ENCODE results near the gene WBP1L.
"Not testable (repeated sequence)": the region's sequence is repeated elsewhere in the genome, so short reads cannot be mapped to it uniquely, and the experiment has no call there.

WBP1L gene

DNA sequence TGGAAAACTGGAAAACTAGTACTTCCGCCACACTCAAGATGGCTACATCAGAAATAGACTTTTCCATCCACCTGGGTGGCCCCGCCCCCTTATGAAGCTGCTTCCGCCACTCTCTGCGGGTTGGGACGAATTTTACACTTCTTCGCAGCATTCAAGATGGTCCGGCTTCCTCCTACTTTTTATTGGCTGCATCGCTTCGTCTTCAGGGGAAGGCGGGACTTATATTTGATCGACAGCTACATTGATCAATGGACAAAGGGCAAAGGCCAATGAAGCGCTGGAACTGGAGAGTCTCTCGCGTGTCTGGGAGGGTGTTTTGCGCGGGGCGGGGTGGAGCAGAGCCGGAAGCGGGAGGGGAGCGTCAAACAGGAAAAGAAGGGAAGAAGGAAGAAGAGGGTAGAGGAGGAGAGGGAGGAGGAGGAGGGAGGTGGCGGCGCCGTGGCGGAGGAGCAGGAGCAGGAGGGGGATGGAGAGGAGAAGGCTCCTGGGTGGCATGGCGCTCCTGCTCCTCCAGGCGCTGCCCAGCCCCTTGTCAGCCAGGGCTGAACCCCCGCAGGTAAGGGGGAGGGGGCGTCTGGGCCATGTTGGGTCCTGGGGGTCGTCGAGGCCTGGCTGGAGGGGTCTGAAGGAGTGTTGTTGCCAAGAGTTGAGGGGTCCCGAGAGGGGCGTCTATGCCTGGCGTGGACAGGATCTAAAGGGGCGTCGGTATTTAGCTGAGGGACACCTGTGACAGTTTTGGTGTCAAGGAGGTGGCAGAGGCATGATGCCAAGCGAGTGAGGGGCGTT is at the start of gene WBP1L:
Gene WBP1L (plus strand): TSS at position 361 of the 786 bp plus-strand sequence. CDS start 106 bp downstream, at position 467.
- peak; percentile 99 for DNase-seq

DNA sequence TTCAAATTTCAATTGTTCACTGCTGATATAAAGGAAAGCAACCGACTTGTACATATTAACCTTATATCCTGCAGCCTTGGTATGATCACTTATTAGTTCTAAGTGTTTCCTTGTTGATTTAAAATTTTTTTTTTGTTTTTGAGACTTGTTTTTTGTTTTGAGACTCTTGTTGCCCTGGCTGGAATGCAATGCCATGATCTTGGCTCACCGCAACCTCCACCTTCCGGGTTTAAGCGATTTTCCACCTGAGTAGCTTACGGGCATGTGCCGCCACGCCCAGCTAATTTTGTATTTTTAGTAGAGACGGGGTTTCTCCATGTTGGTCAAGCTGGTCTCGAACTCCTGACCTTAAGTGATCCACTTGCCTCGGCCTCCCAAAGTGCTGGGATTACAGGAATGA is 48.3 kb upstream of the WBP1L start:
- DNase-seq: not testable (repeated sequence)

DNA sequence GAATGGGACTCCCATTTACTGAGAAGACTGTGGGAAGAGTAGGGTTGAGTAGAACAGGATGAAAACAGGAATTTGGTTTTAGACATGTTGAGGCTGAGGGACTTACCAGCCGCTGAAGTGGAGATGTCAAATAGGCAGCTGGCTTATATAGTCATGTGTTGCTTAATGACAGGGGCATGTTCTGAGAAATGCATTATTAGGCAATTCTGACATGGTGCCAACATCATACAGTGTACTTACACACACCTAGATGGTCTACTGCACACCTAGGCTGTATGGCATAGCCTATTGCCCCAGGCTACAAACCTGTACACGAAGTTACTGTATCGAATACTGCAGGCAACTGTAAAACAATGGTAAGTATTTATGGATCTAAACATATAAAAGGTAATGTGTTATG is 47.0 kb upstream of the WBP1L start:
- DNase-seq: no peak

DNA sequence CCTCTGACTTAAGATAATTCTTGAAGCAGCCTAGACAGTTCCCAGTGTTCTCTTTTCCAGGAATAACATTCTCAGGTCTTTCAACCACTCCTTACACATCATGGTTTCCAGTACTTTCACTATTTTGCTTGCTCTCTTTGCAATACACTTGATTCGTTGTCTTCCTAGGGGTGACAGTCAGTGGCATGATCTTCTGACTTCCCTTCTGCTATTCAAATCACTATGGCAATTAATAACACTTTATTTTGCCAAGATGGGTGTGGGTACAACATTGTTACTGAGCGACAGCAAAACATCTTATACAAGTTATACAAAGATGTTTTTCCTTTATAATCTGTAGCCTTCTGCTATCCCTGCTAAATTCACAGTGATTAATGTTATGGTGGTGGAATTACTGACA is 44.9 kb upstream of the WBP1L start:
- no peak for DNase-seq

DNA sequence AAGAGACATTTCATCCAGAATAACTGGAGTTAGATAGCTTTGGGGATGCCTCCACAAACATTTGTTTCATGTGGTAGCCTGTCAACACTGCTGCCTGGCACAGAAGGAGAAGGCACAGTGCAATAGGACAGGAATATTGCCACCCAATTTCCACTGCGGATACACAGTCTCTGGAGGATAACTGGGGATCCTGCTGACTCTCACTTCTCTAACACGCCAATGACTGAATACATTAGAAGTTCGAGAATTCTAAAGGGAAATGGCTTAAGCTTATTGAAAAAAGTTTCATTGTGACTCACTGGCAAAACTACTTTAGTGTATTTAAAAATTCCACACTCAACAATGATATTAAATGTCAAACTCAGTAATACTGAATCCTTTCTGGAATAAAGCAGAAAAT is 42.5 kb upstream of the WBP1L start:
- no peak for DNase-seq

DNA sequence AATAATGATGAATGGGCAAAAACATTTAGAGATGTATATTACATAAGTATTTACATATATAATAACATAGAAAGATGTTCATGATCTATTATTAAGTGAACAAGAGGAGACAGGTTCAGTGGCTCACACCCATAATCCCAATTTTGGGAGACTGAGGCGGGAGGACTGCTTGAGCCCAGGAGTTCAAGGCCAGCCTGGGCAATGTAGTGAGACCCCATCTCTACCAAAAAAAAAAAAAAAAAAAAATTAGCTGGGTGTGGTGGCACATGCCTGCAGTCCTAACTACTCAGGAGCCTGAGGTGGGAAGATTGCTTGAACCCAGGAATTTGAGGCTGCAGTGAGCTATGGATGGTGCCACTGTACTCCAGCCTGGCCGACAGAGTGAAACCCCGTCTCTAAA is 42.0 kb upstream of the WBP1L start:
- no peak for DNase-seq

DNA sequence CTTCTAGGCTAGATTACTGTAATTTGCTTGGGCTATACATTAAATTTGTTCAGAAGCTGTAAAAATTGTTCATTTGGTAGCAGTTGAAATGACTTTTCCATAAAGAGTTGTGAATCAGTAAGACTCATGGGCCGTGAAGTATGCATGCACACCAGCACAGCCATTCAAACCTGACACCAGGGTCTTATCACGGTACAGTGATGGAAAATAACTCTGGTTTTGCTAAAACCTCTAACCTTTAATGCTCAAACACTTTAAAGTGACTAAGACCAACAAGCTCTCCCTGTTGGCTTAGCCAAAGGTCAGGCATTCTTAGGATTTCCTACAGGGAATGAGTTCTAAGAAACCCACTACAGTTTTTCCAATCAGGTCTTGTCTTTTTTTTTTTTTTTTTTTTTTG is 41.0 kb upstream of the WBP1L start:
- DNase-seq: no peak

DNA sequence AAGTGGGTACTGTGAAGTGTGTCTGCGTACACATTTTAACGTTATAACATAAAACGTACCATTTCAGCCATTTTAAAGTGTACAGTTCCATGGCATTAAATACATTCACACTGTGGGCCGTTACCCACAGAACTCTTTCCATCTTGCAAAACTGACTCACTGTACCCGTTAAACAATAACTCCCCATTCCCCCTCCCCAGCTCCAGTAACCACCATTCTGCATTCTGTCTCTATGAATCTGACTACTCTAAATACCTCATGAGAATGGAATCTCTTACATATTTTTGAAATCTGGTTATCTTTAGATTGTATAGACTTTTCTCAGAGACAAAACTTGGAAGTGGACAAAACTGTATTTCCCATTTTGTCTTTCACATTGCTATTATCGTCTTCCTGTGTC is 38.8 kb upstream of the WBP1L start:
- no peak for DNase-seq

DNA sequence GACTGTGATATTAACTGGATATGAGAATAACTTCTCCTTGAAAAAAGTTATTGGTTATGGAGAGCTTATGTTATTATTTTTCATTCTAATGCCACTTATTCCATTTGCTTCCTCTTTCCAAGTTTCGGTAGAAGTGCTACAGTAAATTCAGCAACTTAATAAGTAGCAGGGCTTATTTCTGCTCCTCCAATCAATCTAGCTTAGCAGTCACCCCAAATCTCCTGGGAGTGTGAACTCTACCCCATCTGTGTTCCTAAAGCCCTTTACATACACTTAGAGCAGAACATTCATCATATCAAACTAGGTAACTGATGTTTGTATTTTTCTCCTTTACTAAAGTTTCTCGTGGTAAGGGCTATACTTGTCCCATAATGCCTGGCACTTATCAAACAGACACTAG is 38.2 kb upstream of the WBP1L start:
- no peak for DNase-seq

DNA sequence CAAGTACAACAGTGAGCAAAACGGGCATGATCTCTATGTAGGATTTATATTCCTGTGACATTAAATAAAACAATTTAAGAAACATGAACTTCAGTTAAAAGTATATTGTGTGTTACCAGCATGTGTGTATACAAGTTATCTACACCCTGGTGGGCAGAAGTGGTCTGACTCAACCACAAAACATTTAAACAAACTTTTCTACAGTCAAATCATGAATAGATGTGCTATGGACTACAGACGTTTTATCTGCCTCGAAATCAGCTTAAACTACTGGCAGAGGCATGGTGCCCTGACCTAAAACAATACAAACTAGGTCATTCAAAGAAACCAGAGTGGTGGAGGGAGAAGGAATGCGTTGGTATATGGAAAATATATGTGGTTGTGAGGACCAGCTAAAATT is 33.1 kb upstream of the WBP1L start:
- peak; percentile 92 for DNase-seq

DNA sequence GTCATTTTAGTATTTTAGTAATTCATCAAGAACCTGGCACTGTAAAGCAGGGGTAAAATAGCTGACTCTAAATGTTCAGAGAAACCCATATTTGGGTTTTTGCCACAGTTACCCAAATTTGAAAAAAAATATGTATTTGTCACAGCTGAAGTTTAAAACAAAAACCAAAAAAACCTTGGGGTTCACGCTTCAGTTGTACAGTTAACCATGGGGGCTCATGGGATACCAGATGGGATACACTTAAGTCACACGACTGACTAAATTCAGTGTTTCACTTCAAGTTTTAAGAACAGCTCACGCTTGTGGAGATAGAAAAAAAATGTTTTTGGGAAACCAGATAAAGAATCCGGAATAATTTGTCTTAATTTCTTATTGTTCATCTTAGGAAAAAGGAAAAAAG is 31.7 kb upstream of the WBP1L start:
- DNase-seq: peak; percentile 71

DNA sequence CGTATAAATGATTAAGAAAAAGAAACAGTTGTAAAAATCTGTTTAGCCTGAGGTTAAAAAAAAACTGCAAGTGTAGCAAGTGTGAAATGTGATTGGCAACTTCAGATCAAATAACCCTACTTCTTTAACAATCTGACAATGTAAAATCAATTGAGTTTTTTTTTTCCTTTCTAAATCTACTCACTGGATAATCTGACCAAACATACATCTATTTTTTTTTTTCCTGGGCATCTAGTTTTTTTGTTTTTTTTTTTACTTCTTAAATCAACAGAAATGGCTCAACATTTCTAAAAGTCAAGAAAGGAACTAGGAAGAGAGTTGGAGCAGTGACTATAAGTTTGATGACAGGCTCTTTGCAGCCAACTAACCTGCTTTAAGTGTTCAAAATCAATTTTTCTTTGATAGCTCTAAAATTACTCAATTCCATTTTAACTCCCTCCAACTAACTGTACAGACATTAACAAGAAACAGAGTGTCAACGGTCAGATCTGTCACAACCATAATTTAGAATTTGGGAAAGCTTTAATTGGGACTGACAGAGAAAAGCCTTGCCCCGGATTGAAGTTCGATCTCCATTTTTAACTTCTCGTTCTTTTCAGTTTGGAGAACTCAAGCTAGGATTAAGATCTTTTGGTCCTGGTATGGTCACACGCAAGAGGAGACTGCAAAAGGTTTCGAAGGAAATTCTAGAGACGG is 30.8 kb upstream of the WBP1L start:
- no peak for DNase-seq

DNA sequence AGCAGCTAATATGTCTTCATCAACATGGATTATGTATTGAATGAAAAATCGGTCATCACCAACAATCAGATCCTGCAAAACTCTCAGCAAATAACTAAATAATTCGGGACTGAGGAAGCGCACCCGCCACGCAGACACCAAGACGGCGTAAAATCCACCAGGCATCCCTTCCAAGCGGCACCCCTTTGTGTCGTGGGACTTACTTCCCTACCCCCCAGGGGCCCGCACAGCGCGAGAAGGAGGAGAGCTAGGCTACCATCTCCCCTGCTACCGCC is 30.3 kb upstream of the WBP1L start:
- no peak for DNase-seq

DNA sequence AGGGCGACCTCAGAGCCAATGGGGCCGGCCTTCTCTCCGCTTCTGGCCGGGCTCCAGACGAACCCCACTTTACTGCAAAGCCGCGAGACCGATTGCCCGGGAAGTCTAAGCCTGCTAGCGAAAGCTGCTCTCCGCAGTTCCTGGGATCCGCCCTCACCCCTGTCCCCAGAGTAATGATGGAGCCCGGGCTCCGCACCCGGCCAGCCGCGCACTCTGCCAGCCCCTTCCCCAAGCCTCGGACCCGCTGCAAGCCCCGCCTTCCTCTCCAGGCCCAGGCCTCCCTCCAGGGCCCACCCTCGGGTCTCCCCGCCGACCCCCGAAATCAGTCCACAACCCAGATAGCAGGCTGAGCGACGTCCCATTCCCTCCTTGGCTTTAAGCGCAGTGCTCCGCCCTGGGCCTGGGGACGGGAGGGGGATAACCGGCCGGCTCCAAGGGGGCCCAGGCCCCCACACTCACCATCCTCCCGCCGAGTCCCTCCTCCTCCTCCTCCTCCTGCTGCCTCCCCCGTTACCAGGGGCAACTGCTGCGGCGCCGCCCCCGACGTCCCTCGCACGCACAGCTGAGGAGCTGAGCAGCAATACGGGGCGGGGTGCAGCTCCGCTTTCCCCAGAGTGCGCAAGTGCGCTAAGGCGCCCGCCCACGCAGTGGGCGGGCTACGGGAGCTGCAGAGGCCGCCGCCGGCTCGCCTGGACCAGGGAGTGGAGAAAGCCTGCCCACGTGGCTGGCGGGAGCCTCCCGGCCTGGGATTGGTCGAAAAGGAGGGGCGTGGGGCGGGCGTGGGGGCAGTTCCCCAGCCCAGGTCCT is 29.7 kb upstream of the WBP1L start, which contains the start of gene ARL3:
Gene ARL3 (minus strand): TSS at position 584 of the 807 bp plus-strand sequence. CDS start 122 bp downstream, at position 462.
- peak; percentile 99 for DNase-seq

DNA sequence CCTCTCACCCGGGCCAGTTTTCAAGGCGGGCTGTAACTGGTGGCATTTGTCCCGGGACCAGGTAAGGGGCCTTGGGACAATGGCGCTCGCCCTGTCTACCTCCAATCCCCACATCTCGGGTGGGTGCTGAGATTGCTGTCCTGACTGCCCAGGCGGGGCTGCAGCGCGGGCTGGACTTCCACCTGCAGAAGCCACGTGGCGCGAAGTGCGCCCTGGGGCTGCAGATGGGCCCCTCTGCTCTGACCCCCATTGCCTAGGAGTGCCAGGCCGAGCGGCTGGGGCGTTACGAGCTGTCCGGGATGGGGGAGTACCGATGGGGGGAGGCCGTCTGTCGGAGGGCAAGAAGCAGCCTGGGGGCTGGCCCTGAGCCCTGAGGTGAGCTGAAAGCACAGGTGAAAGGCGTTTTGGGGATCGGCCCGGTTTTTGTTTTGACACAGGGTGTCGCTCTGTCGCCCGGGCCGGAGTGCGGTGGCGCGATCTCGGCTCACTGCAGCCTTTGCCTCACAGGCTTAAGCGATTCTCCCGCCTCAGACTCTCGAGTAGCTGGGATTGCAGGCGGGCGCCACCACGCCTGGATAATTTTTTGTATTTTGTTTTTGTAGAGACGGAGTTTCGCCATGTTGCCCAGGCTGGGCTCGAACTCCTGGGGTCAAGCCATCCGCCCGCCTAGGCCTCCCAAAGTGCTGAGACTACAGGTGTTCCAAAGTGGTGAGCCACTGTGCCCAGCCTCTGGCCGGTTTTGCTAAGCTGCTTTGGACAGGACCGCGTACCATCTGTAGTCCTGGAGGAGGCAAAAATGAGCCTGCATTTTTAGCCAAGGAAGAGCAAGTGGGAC is 28.9 kb upstream of the WBP1L start, which contains the start of gene SFXN2:
Gene SFXN2 (plus strand): TSS at position 16 of the 835 bp plus-strand sequence. CDS start 12,001 bp downstream, outside the sequence.
- peak; percentile 71 for DNase-seq

DNA sequence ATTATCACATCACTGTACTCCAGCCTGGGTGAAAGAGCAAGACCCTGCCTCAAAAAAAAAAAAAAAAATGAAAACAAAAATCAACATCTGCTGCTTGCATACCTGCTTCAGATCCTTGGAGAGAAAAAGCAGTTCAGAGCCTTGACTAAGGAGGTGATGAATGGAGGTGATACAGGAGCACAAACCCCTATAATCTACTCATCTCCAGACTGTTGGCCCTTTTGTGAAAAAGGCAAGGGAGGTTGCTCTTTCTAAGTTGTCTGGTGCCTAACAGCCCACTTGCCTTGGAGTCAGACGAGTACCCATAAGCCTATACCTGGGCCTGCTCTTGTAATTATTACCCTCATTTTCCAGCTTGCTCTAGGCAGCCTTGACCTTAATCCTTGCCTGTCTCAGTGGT is 27.9 kb upstream of the WBP1L start:
- DNase-seq: no peak

DNA sequence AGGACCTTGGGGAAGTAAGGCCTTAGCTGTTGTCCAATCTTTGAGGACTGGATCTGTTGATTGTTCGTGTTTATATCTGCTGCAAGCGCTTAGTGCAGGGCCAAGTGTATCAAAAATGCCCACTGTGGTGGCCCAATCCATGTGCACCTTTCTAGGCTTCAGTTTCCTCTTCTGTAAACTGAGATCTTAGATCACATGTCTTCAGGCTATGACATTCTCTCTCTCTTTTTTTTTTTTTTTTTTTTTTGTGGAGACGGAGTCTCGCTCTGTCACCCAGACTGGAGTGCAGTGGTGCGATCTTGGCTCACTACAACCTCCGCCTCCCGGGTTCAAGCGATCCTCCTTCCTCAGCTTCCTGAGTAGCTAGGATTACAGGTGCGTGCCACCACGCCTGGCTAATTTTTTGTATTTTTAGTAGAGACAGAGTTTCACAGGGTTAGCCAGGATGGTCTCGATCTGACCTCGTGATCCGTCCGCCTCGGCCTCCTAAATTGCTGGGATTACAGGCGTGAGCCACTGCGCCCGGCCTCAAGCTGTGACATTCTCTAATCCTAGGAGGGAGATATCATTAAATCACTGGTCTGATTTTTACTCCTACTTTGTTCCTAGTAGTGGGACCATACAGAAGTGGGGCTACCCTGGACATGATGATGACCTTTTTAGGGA is 26.7 kb upstream of the WBP1L start:
- not testable (repeated sequence) for DNase-seq

DNA sequence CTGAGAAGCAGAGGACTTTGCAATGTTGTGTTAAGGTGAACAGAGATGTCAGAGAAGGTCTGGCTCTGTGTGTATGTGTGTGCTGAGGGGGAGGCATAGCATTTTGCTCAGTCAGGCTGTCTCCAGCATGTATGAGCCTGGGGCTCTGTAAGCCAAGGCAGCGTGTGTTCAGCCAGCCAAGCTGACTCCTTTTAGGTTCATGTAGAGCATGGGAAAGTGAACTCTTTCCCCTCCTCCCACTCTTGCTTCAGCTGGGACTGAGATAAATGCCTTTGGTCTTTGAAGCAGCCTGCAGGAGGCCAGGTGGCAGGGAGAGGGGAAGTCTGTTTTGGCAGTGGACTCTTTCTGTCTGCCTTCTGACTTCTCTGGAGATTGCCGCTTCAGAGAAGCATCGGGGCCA is 25.5 kb upstream of the WBP1L start:
- DNase-seq: no peak

DNA sequence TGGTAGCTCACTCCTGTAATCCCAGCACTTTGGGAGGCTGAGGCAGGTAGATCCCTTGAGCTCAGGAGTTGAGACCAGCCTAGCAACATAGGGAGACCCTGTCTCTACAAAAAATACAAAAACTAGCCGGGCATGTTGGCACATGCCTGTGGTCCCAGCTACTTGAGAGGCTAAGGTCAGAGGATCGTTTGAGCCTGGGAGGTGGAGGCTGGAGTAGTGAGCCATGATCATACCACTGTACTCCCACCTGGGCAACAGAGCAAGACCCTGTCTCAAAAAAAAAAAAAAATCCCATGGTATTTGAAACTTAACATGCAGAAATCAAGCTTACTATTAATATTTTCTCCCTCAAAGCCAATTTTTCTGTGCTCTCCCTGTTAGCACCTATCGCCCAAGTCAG is 23.4 kb upstream of the WBP1L start:
- DNase-seq: no peak

DNA sequence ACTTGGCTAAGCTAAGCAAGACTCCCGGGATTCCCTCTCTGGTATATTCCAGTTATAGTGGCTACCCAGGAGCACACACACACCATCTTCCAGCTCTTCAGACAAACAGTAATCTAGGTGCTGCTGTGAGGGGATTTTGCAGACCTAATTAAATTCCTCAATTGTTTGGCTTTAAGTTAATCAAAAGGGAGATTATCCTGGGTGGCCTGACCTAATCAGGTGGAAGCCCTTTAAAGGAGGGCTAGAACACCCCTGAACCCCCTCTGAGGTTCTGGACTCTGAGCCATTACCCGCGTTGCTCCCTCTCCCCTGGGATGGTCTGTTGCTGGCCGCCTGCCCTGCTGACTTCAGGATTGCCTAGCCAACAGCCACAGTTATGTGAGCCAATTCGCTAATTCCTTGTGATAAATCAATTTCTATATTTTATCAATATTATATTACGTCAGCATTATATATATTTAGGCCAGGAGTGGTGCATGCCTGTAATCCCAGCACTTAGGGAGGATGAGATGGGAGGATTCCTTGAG is 22.9 kb upstream of the WBP1L start:
- DNase-seq: no peak

DNA sequence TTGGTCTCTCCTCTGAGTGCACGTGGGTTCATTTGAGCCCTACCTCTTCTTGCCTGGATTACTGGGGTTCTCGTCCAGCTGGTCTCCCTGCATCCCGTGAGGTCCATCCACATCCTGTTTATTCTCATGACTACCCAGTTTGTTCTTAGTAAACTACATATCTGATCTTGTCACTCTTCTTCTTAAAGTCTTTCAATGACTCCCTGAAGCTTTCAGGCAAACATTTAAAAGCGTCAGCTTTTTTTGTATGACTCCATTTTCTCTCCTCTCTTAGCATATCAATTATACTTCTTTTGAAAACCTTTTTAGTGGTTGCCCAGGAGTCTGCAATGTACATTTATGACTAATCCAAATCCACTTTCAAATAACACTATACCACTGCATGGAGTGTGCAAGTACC is 21.8 kb upstream of the WBP1L start:
- peak; percentile 29 for DNase-seq

DNA sequence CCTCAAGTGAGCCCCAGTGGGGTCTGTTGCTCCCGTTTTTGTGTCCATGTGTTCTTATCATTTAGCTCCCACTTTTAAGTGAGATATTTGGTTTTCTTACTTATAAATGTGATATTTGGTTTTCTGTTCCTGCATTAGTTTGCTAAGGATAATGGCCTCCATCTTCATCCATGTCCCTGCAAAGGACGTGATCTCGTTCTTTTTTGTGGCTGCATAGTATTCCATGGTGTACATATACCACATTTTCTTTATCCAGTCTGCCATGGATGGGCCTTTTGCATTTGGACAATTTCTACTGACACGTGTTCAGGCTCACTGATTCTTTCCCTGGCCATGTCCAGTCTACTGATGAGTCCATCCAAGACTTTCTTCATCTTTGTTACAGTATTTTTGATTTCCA is 19.8 kb upstream of the WBP1L start:
- DNase-seq: no peak
